ENCODE data around the gene PCNT. TPM values are rescaled to one million over a fixed set of nuclear protein-coding genes. Genes with fewer than 3 reads are reported as not detected.

Gene PCNT
- total RNA-seq, 3 donors from 2014 or later (not counting 1 experiment from before 2014, with no cell fraction given), result 83.6 to 94.9 (median 84.0) TPM

DNA sequence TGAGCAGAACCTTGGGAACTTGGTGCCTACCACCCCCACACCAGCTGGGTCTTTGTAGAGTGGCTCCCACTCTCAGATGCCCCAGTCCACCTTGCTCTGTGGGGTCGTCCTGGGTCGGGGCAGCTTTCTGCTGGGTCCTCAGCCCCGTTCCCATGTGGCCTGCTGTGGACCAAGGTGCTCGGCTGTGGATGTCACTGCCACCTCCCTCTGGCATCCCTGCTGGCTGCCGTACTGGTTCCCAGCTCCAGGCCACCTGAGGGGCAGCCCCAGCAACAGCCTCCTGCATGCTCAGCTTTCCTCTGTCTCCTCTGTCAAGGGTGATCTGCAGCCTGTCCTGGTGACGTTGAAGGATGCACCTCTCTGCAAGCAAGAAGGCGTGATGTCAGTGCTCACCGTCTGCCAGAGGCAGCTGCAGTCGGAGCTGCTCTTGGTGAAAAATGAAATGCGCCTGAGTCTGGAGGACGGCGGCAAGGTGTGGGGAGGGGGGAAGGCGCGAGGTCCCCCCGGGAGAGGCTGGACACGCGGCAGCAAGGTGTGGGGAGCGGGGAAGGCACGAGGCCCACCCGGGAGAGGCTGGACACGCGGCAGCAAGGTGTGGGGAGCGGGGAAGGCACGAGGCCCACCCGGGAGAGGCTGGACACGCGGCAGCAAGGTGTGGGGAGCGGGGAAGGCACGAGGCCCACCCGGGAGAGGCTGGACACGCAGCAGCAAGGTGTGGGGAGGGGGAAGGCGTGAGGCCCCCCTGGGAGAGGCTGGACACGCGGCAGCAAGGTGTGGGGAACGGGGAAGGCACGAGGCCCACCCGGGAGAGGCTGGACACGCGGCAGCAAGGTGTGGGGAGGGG lies 88.8 kb downstream of the PCNT start:
- no peak overlapping the region for H3K27ac ChIP-seq (ENCODE audit: low read length)
- H3K4me1 ChIP-seq (ENCODE audit: control insufficient read depth, insufficient read depth, low read length), result peaks cover 15% of the 10 kb centered on the region
- Mint-ChIP-seq H3K4me3 (no peak overlapping the region), H3K27ac (no peak overlapping the region), H3K9me3 (no peaks in the 10 kb centered on the region), H3K36me3 (no peaks in the 10 kb centered on the region), H3K4me1 (peaks cover 19 to 20% of the 10 kb centered on the region in 2 donors), H3K27me3 (ENCODE audit: low read depth in 2 of 2) (no peaks in the 10 kb centered on the region)
- no peaks in the 10 kb centered on the region for H3K9me3 ChIP-seq (ENCODE audit: control insufficient read depth, insufficient read depth, low read length)
- ATAC-seq (no peak), DNase-seq (no peak)
- no peak overlapping the region for H3K4me3 ChIP-seq (ENCODE audit: low read length)
- 96% methylated on average over 33 of the region's 39 CpGs for WGBS (ENCODE audit: insufficient coverage)
- H3K27me3 ChIP-seq (ENCODE audit: control insufficient read depth, insufficient read depth, low read length), result no peaks in the 10 kb centered on the region
- intact Hi-C loops (cut with micrococcal nuclease), result no loop called here
- TF ChIP-seq, protein P1, sequence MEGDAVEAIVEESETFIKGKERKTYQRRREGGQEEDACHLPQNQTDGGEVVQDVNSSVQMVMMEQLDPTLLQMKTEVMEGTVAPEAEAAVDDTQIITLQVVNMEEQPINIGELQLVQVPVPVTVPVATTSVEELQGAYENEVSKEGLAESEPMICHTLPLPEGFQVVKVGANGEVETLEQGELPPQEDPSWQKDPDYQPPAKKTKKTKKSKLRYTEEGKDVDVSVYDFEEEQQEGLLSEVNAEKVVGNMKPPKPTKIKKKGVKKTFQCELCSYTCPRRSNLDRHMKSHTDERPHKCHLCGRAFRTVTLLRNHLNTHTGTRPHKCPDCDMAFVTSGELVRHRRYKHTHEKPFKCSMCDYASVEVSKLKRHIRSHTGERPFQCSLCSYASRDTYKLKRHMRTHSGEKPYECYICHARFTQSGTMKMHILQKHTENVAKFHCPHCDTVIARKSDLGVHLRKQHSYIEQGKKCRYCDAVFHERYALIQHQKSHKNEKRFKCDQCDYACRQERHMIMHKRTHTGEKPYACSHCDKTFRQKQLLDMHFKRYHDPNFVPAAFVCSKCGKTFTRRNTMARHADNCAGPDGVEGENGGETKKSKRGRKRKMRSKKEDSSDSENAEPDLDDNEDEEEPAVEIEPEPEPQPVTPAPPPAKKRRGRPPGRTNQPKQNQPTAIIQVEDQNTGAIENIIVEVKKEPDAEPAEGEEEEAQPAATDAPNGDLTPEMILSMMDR (IDR thresholded peaks at IDR 0.05), result no peak
- peaks cover 10% of the 10 kb centered on the region for H3K36me3 ChIP-seq (ENCODE audit: control insufficient read depth, insufficient read depth, low read length)

DNA sequence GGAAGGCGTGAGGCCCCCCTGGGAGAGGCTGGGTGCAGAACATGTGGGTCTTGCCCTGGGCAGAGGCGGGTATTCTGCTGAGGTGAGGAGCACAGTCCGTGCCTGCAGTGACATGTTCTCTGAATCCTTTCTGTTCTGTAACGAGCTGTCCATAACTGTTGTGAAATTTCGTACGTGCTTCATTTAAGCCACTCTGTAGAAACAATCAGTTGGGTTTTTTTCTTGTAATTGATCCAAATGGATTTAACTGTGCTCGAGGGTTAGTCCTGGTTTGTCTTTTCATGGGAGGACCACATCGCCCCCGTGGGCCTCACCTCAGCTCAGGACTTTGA lies 89.4 kb downstream of the PCNT start:
- TF ChIP-seq, protein P1 (IDR thresholded peaks at IDR 0.05), result no peak
- 99% methylated on average over 9 of the region's 9 CpGs for WGBS (ENCODE audit: insufficient coverage)
- H3K9me3 ChIP-seq (ENCODE audit: control insufficient read depth, insufficient read depth, low read length), result no peaks in the 10 kb centered on the region

DNA sequence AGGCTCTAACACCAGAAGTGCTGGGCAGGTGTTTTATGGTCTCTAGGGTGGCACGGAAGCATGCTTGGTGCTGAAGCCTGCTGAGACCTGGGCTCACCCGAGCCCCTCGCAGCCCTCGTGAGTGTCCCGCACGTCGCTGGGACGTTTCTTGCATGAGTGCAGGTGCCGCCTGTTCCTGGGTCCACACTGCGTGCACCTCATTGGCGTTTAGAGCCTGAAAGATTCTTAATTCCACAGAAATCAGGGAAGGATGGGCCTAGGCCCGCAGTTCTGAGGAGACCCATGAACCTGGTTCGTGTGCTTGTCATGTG lies 91.0 kb downstream of the PCNT start:
- intact Hi-C loops (cut with micrococcal nuclease), result no loop called here
- DNase-seq (no peak), ATAC-seq (no peak)
- no peaks in the 10 kb centered on the region for H3K27me3 ChIP-seq (ENCODE audit: control insufficient read depth, insufficient read depth, low read length)
- Mint-ChIP-seq H3K36me3 (peaks cover 9% of the 10 kb centered on the region), H3K27me3 (ENCODE audit: low read depth in 2 of 2) (no peaks in the 10 kb centered on the region), H3K4me1 (peaks cover 12 to 14% of the 10 kb centered on the region in 2 donors), H3K27ac (no peak overlapping the region), H3K9me3 (no peaks in the 10 kb centered on the region), H3K4me3 (no peak overlapping the region)
- peaks cover 13% of the 10 kb centered on the region for H3K36me3 ChIP-seq (ENCODE audit: control insufficient read depth, insufficient read depth, low read length)
- H3K4me1 ChIP-seq (ENCODE audit: control insufficient read depth, insufficient read depth, low read length), result peaks cover 7% of the 10 kb centered on the region
- TF ChIP-seq, protein P1 (IDR thresholded peaks at IDR 0.05), result no peak
- no peaks in the 10 kb centered on the region for H3K9me3 ChIP-seq (ENCODE audit: control insufficient read depth, insufficient read depth, low read length)
- 97% methylated on average over 13 of the region's 13 CpGs for WGBS (ENCODE audit: insufficient coverage)
- H3K4me3 ChIP-seq (ENCODE audit: low read length), result no peak overlapping the region
- H3K27ac ChIP-seq (ENCODE audit: low read length), result no peak overlapping the region

More for the DNA sequence above, 89.4 kb downstream of the PCNT start:
- Histone ChIP-seq H3K4me1 (ENCODE audit: control insufficient read depth, insufficient read depth, low read length) (peaks cover 15% of the 10 kb centered on the region), H3K4me3 (ENCODE audit: low read length) (no peak overlapping the region), H3K27ac (ENCODE audit: low read length) (no peak overlapping the region), H3K27me3 (ENCODE audit: control insufficient read depth, insufficient read depth, low read length) (no peaks in the 10 kb centered on the region), H3K36me3 (ENCODE audit: control insufficient read depth, insufficient read depth, low read length) (peaks cover 10% of the 10 kb centered on the region)
- no peak for DNase-seq
- H3K4me1 Mint-ChIP-seq, result peaks cover 18% of the 10 kb centered on the region in 2 donors
- no peaks in the 10 kb centered on the region for H3K36me3 Mint-ChIP-seq
- no peaks in the 10 kb centered on the region for H3K9me3 Mint-ChIP-seq
- no peaks in the 10 kb centered on the region for H3K27me3 Mint-ChIP-seq (ENCODE audit: low read depth in 2 of 2)
- no peak overlapping the region for H3K4me3 Mint-ChIP-seq
- intact Hi-C loops (cut with micrococcal nuclease), result no loop called here
- no peak for ATAC-seq
- H3K27ac Mint-ChIP-seq, result no peak overlapping the region

DNA sequence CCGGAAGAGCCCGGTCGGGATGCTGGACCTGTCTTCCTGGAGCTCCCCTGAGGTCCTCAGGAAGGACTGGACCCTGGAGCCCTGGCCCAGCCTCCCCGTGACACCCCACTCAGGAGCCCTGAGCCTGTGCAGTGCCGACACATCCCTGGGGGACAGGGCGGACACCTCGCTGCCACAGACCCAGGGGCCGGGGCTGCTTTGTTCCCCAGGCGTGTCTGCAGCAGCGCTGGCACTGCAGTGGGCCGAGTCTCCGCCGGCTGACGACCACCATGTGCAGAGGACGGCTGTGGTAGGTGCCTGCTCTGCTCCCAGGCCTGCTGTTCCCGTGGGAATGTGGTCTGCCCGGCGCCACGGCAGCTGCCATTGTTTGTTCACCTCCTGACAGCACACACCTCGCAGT lies 92.6 kb downstream of the PCNT start:
- intact Hi-C loops (cut with micrococcal nuclease), result no loop called here
- Histone ChIP-seq H3K27me3 (ENCODE audit: control insufficient read depth, insufficient read depth, low read length) (no peaks in the 10 kb centered on the region), H3K36me3 (ENCODE audit: control insufficient read depth, insufficient read depth, low read length) (peaks cover 19% of the 10 kb centered on the region), H3K27ac (ENCODE audit: low read length) (no peak overlapping the region), H3K4me1 (ENCODE audit: control insufficient read depth, insufficient read depth, low read length) (no peaks in the 10 kb centered on the region), H3K4me3 (ENCODE audit: low read length) (no peak overlapping the region), H3K9me3 (ENCODE audit: control insufficient read depth, insufficient read depth, low read length) (no peaks in the 10 kb centered on the region)
- no peak for DNase-seq
- no peak for ATAC-seq
- Mint-ChIP-seq H3K27me3 (ENCODE audit: low read depth in 2 of 2) (no peaks in the 10 kb centered on the region), H3K9me3 (no peaks in the 10 kb centered on the region), H3K4me3 (no peak overlapping the region), H3K4me1 (no peaks in the 10 kb centered on the region), H3K36me3 (peaks cover 15% of the 10 kb centered on the region), H3K27ac (no peak overlapping the region)
- TF ChIP-seq, protein P1 (IDR thresholded peaks at IDR 0.05), result no peak
- WGBS (ENCODE audit: insufficient coverage), result 96% methylated on average over 20 of the region's 20 CpGs

Data from natural killer cell (primary cell).